Body of pancreas (tissue), 4 donors: Measurements from ENCODE around the gene CNPPD1. TPM values are rescaled to one million over a fixed set of nuclear protein-coding genes. Genes with fewer than 3 reads are reported as not detected.

Experiments used
- ATAC-seq: fragments of 150-250 bp; one replicate; pipeline ENCODE4 v1.9.1; 2016
- DNase-seq, 4 donors: peaks; one replicate each; pipeline ENCODE4 v3.0.0-alpha.2; 2019
- H3K27ac ChIP-seq, 4 donors: fragments of 200-600 bp; sonication (generic); 1 replicate in 3 of 4; 2 replicates in 1 of 4; pipeline versions ENCODE4 v1.5.1 to v1.6.1; 2016 to 2019; ENCODE audit warnings: mild to moderate bottlenecking in 1 of 4, mixed read lengths in 1 of 4, moderate library complexity in 1 of 4
- H3K27me3 ChIP-seq, 2 donors: fragments of 200-600 bp; sonication (generic); one replicate each; pipeline ENCODE4 v1.6.0; 2016; ENCODE audit warnings: mild to moderate bottlenecking in 1 of 2
- H3K36me3 ChIP-seq, 2 donors: fragments of 200-600 bp; sonication (generic); replicated peaks in 1 of 2; 2 replicates each; pipeline ENCODE4 v1.5.1; 2016; ENCODE audit warnings: low read depth in 2 of 2; ENCODE audit not compliant: insufficient read depth in 1 of 2
- H3K4me1 ChIP-seq: fragments of 200-600 bp; sonication (generic); one replicate; pipeline ENCODE4 v1.6.0; 2016
- H3K4me3 ChIP-seq, 2 donors: fragments of 200-600 bp; sonication (generic); 1 replicate in 1 of 2; 2 replicates in 1 of 2; pipeline ENCODE4 v1.5.1; 2016 to 2019
- H3K9me3 ChIP-seq, 3 donors: fragments of 200-600 bp; sonication (generic); 1 replicate in 2 of 3; 2 replicates in 1 of 3; pipeline ENCODE4 v1.5.1; 2016
- POLR2A ChIP-seq, 3 donors: fragments of 450-650 bp; IDR thresholded peaks; one replicate each; pipeline ENCODE4 v1.6.1; 2016; ENCODE audit warnings: antibody characterized with exemption in 3 of 3, mild to moderate bottlenecking in 2 of 3
- WGBS, 2 donors: methylation state at CpG; one replicate each; pipeline ENCODE4 v1.1.5; 2017; 5-methylcytosine and 5-hydroxymethylcytosine counted together
- intact Hi-C: fragments of 100-400 bp; cut with DNase I; formaldehyde crosslinking; loops from one replicate; pipeline ENCODE4 v1.15.1; 2023
- total RNA-seq, 2 donors: library from RNA; depleted of rRNA; stranded (reverse); fragments of >200 nt; gene quantifications; one replicate each; pipeline ENCODE4 v1.1.0, GENCODE V29; 2016
- TF ChIP-seq, protein P1 (sequence below), 7 experiments: fragments of 450-650 bp in 4 of 7; fragments of 200-600 bp in 3 of 7; sonication (generic) in 3 of 7; IDR thresholded peaks; one replicate each; pipeline ENCODE4 v1.5.1; 2016 to 2019; ENCODE audit warnings: antibody characterized with exemption in 7 of 7

The CNPPD1 gene
- total RNA-seq, 2 donors from 2014 or later = 25.7 to 27.4 TPM

DNA sequence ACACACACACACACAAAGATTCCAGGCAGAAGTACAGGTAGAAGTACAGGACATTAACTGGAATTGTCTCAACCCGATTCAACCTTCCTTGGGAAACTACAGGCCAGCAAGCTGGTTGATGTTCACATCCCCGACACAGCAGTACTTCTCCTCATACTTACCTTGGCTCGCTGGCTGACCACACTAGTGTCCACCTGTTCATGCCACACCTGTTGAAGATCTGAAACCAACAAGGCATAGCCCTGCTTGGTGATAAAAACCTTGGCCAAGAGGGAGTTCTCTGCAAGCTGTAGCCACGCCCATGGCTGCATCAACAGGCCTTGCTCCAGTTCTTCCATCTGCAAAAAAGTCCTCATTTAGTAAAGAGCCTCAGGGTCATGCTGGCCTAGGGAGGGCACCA is 18.7 kb downstream of the CNPPD1 start:
- Histone ChIP-seq H3K36me3 (peaks cover 0 to 2% of the 10 kb centered on the region in 2 donors), H3K4me1 (peaks cover 14% of the 10 kb centered on the region), H3K4me3 (no peak overlapping the region), H3K9me3 (no peaks in the 10 kb centered on the region), H3K27ac (no peak overlapping the region), H3K27me3 (no peaks in the 10 kb centered on the region)
- intact Hi-C loops = no loop called here
- no peak for TF ChIP-seq POLR2A (IDR thresholded peaks at IDR 0.05)
- TF ChIP-seq, protein P1, sequence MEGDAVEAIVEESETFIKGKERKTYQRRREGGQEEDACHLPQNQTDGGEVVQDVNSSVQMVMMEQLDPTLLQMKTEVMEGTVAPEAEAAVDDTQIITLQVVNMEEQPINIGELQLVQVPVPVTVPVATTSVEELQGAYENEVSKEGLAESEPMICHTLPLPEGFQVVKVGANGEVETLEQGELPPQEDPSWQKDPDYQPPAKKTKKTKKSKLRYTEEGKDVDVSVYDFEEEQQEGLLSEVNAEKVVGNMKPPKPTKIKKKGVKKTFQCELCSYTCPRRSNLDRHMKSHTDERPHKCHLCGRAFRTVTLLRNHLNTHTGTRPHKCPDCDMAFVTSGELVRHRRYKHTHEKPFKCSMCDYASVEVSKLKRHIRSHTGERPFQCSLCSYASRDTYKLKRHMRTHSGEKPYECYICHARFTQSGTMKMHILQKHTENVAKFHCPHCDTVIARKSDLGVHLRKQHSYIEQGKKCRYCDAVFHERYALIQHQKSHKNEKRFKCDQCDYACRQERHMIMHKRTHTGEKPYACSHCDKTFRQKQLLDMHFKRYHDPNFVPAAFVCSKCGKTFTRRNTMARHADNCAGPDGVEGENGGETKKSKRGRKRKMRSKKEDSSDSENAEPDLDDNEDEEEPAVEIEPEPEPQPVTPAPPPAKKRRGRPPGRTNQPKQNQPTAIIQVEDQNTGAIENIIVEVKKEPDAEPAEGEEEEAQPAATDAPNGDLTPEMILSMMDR (IDR thresholded peaks at IDR 0.05) = no peak
- no peak for ATAC-seq
- no peak for DNase-seq
- 85 to 90% methylated on average over 4 of the region's 4 CpGs for WGBS, 2 donors

DNA sequence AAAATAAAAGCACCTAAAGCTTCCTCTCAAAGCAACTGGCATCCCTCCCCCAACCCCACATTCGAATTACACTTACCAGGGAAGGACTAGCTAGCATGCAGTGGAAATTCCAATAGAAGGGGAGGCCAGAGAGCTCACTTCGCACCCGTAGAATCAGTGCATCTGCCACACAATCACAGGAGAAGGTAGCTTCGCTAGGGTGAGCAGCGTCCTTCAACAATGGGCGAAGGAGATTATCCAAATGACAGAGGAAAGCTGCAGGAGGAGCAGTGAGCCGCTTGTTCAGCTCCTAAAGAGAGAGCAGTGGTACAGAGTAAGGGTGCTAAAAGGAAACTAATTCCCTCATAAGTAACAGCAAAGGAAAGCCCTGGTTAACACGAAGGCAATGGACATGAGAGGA is 19.3 kb downstream of the CNPPD1 start:
- no peak overlapping the region for H3K4me3 ChIP-seq
- peaks cover 14% of the 10 kb centered on the region for H3K4me1 ChIP-seq
- no peak overlapping the region for H3K27ac ChIP-seq
- ATAC-seq (no peak), DNase-seq (no peak)
- no peak for TF ChIP-seq POLR2A (IDR thresholded peaks at IDR 0.05)
- TF ChIP-seq, protein P1 (IDR thresholded peaks at IDR 0.05) = no peak
- no peaks in the 10 kb centered on the region for H3K9me3 ChIP-seq
- H3K27me3 ChIP-seq = no peaks in the 10 kb centered on the region
- H3K36me3 ChIP-seq = peaks cover 0 to 2% of the 10 kb centered on the region in 2 donors
- WGBS, 2 donors = 84% methylated on average over 8 of the region's 8 CpGs
- intact Hi-C loops = no loop called here

GRCh38 chr2:219155054-219155644 is 21.6 kb downstream of the CNPPD1 start:
- Histone ChIP-seq H3K9me3 (no peaks in the 10 kb centered on the region), H3K4me1 (peaks cover 7% of the 10 kb centered on the region), H3K4me3 (no peak overlapping the region), H3K27ac (no peak overlapping the region), H3K27me3 (no peaks in the 10 kb centered on the region), H3K36me3 (peaks cover 0 to 2% of the 10 kb centered on the region in 2 donors)
- ATAC-seq (peak; percentile 69), DNase-seq (peak; percentile 45 to 67 (median 52))
- 1 to 3% methylated on average over 4 of the region's 4 CpGs for WGBS, 2 donors
- TF ChIP-seq, protein P1 (IDR thresholded peaks at IDR 0.05) = peak in 6 of 7 experiments; percentile 47 to 84 (median 70)
- no peak for TF ChIP-seq POLR2A (IDR thresholded peaks at IDR 0.05)
- intact Hi-C loops = no loop called here

GRCh38 chr2:219149667-219150066 is 27.1 kb downstream of the CNPPD1 start:
- ATAC-seq (peak; percentile 48), DNase-seq (peak; percentile 38 to 70 (median 50))
- no peak for TF ChIP-seq POLR2A (IDR thresholded peaks at IDR 0.05)
- TF ChIP-seq, protein P1 (IDR thresholded peaks at IDR 0.05) = no peak
- peak overlapping the region in 1 of 4 donors; percentile 4 for H3K27ac ChIP-seq
- H3K4me3 ChIP-seq = no peak overlapping the region
- H3K4me1 ChIP-seq = peaks cover 10% of the 10 kb centered on the region
- 4 to 10% methylated on average over 1 of the region's 1 CpG for WGBS, 2 donors
- H3K27me3 ChIP-seq = no peaks in the 10 kb centered on the region
- H3K36me3 ChIP-seq = peaks cover 0 to 3% of the 10 kb centered on the region in 2 donors
- intact Hi-C loops = loop anchor here (5.0 kb wide), 1 partner anchor 92 kb away; no protein-coding TSS in a partner anchor
- no peaks in the 10 kb centered on the region for H3K9me3 ChIP-seq

DNA sequence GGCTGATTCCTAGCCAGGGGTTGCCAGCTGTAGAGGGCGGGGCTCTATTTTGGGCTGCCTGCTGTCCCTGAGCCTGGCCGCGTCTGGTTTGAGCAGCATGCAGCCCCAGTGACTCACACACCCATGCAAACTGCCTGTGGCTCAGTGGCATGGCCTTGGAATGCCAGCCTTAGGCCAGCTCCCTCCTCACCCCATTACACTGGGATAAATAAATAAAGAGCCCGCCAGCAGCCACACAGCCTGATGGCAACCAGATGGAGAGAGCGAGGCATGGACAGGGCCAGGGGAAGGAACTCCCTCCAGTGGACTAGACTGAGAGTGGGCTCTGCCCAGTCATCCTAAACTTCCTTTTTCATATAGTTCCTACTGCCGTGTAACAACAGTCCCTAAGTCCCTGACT is 34.4 kb downstream of the CNPPD1 start:
- Histone ChIP-seq H3K9me3 (no peaks in the 10 kb centered on the region), H3K4me3 (no peak overlapping the region), H3K4me1 (no peaks in the 10 kb centered on the region), H3K36me3 (peaks cover 0 to 1% of the 10 kb centered on the region in 2 donors), H3K27ac (no peak overlapping the region), H3K27me3 (no peaks in the 10 kb centered on the region)
- TF ChIP-seq, protein P1 (IDR thresholded peaks at IDR 0.05) = peak in 1 of 7 experiments; percentile 23
- no peak for TF ChIP-seq POLR2A (IDR thresholded peaks at IDR 0.05)
- no peak for ATAC-seq
- 84 to 90% methylated on average over 4 to 6 of the region's 6 CpGs for WGBS, 2 donors
- DNase-seq = peak in 1 of 4 donors; percentile 80
- intact Hi-C loops = no loop called here
